ENCODE results near the gene FOXR1.
"Not testable (repeated sequence)": the region's sequence is repeated elsewhere in the genome, so short reads cannot be mapped to it uniquely, and the experiment has no call there.

- not testable (repeated sequence) for TF ChIP-seq POLR2A (IDR thresholded peaks at IDR 0.05; ENCODE audit: low read depth, low read length); CTCF (IDR thresholded peaks at IDR 0.05; ENCODE audit: extremely low read depth in 1 of 2, insufficient read depth in 1 of 2, low read depth in 1 of 2, low read length in 2 of 2)
Measured at GRCh38 chr11:119017377-119017776, 45.8 kb downstream of the FOXR1 start.

Measured in endothelial cell of umbilical vein (primary cell).